GM19395 (cell line): ENCODE results near the gene SPRTN.
A peak's percentile ranks its signal among the peaks of the same experiment; 100 is the strongest.

Experiments
- ATAC-seq: cut with Tn5 transposase; IDR thresholded peaks from one replicate; pipeline ENCODE4 v1.9.1; 2021; ENCODE audit warnings: mild to moderate bottlenecking, moderate library complexity; ENCODE audit not compliant: unreplicated experiment

SPRTN gene

GRCh38 chr1:231376101-231376500 lies 38.0 kb downstream of the SPRTN start:
- no peak for ATAC-seq

- peak; percentile 72 for ATAC-seq
These were observed 38.9 kb downstream of the SPRTN start for GRCh38 chr1:231376875-231377549.

GRCh38 chr1:231381729-231382128 lies 43.6 kb downstream of the SPRTN start:
- ATAC-seq = no peak

GRCh38 chr1:231382426-231382825 lies 44.3 kb downstream of the SPRTN start:
- ATAC-seq = no peak

GRCh38 chr1:231383159-231383860 lies 45.2 kb downstream of the SPRTN start:
- ATAC-seq = no peak

- ATAC-seq = no peak
These were observed 46.8 kb downstream of the SPRTN start for GRCh38 chr1:231384696-231385415.

GRCh38 chr1:231385416-231385748 lies 47.3 kb downstream of the SPRTN start:
- no peak for ATAC-seq

- no peak for ATAC-seq
These were observed 48.4 kb downstream of the SPRTN start for GRCh38 chr1:231386466-231386865.

GRCh38 chr1:231387770-231388669 lies 49.9 kb downstream of the SPRTN start:
- no peak for ATAC-seq

GRCh38 chr1:231390071-231390470 lies 52.0 kb downstream of the SPRTN start:
- ATAC-seq = no peak

GRCh38 chr1:231392389-231393131 lies 54.5 kb downstream of the SPRTN start:
- ATAC-seq = no peak

- no peak for ATAC-seq
These were observed 55.6 kb downstream of the SPRTN start for GRCh38 chr1:231393668-231394067.

GRCh38 chr1:231395076-231395997 lies 57.2 kb downstream of the SPRTN start:
- ATAC-seq = no peak

GRCh38 chr1:231395998-231396390 lies 57.9 kb downstream of the SPRTN start:
- ATAC-seq = no peak

- ATAC-seq = no peak
These were observed 58.5 kb downstream of the SPRTN start for GRCh38 chr1:231396643-231397042.

GRCh38 chr1:231397886-231398671 lies 60.0 kb downstream of the SPRTN start:
- no peak for ATAC-seq

- no peak for ATAC-seq
These were observed 63.4 kb downstream of the SPRTN start for GRCh38 chr1:231401478-231401877.

GRCh38 chr1:231404318-231404717 lies 66.2 kb downstream of the SPRTN start:
- no peak for ATAC-seq
